Measurements from ENCODE around the gene ACADM. TPM values are rescaled to one million over a fixed set of nuclear protein-coding genes. Genes with fewer than 3 reads are reported as not detected.

ACADM gene
- polyA plus RNA-seq, 1 of the 3 experiments (the other 2 are of a cell fraction) = 18.6 TPM

GRCh38 chr1:75796376-75797272, 72.1 kb downstream of the ACADM start, which contains the start of gene MSH4:
Gene MSH4 (plus strand): TSS chr1:75796882. CDS start chr1:75796986, 104 bp downstream.
- Histone ChIP-seq H4K20me1 (ENCODE audit: insufficient read depth) (peaks cover 38% of the 10 kb centered on the region), H3K9ac (no peak within 1 kb of the TSS), H3K4me1 (ENCODE audit: control insufficient read depth in 1 of 2, insufficient read depth in 2 of 2, low read depth in 1 of 2, low read length in 1 of 2) (peaks cover 0 to 8% of the 10 kb centered on the region in 2 experiments; a peak in 1 of 4 replicates), H3K9me2 (no peaks in the 10 kb centered on the region), H3K9me3 (no peaks in the 10 kb centered on the region), H3K27ac (ENCODE audit: low read depth in 2 of 2, low read length in 1 of 2) (no peak within 1 kb of the TSS), H2AFZ (ENCODE audit: low read depth) (no peak within 1 kb of the TSS), H3K27me3 (ENCODE audit: insufficient read depth) (no peaks in the 10 kb centered on the region), H3K4me2 (no peak within 1 kb of the TSS), H3K4me3 (ENCODE audit: low read depth in 2 of 2, low read length in 1 of 2) (no peak within 1 kb of the TSS), H3F3A (replicated peaks; ENCODE audit: insufficient read depth) (peaks cover 64% of the 10 kb centered on the region), H3K79me2 (ENCODE audit: insufficient read depth) (peaks cover 19% of the 10 kb centered on the region; the same call in 1 of the 2 replicates), H3K36me3 (replicated peaks in 1 of 2; ENCODE audit: control insufficient read depth in 1 of 2, insufficient read depth in 2 of 2, low read length in 1 of 2) (peaks cover 40 to 50% of the 10 kb centered on the region in 2 experiments)
- 97% methylated on average over 26 of the region's 34 CpGs for WGBS (ENCODE audit: low lambda C conversion rate)
- TF ChIP-seq JUND (IDR thresholded peaks at IDR 0.05) (0 out of 2 replicates have a peak, but pooled peaks have one; percentile 2), RFX5 (IDR thresholded peaks at IDR 0.05; ENCODE audit: low read length) (no peak), SIN3A (IDR thresholded peaks at IDR 0.05; ENCODE audit: borderline replicate concordance, low read depth, low read length) (no peak; the same call in 1 of the 2 replicates)
- ChIA-PET POLR2A (interaction anchor here (1.7 kb wide), 1 partner anchor 11 kb away, joined by 8 read pairs; the partner anchor contains the start of gene RABGGTB), CTCF (no interaction called here)
- DNase-seq = peak; percentile 11

GRCh38 chr1:75797273-75797588, 72.7 kb downstream of the ACADM start:
- Histone ChIP-seq H3K4me2 (no peak overlapping the region), H3K4me3 (ENCODE audit: low read depth in 2 of 2, low read length in 1 of 2) (no peak overlapping the region), H3K79me2 (ENCODE audit: insufficient read depth) (peaks cover 14% of the 10 kb centered on the region; the same call in 1 of the 2 replicates), H2AFZ (ENCODE audit: low read depth) (no peak overlapping the region), H3K27me3 (ENCODE audit: insufficient read depth) (no peaks in the 10 kb centered on the region), H3F3A (replicated peaks; ENCODE audit: insufficient read depth) (peaks cover 58% of the 10 kb centered on the region), H3K9ac (no peak overlapping the region), H3K27ac (ENCODE audit: low read depth in 2 of 2, low read length in 1 of 2) (no peak overlapping the region), H4K20me1 (ENCODE audit: insufficient read depth) (peaks cover 32% of the 10 kb centered on the region), H3K36me3 (replicated peaks in 1 of 2; ENCODE audit: control insufficient read depth in 1 of 2, insufficient read depth in 2 of 2, low read length in 1 of 2) (peaks cover 34 to 44% of the 10 kb centered on the region in 2 experiments), H3K9me2 (no peaks in the 10 kb centered on the region), H3K9me3 (no peaks in the 10 kb centered on the region), H3K4me1 (ENCODE audit: control insufficient read depth in 1 of 2, insufficient read depth in 2 of 2, low read depth in 1 of 2, low read length in 1 of 2) (peaks cover 0 to 3% of the 10 kb centered on the region in 2 experiments; a peak in 1 of 4 replicates)
- POLR2A ChIA-PET = no interaction called here
- WGBS (ENCODE audit: low lambda C conversion rate) = 86% methylated on average over 6 of the region's 6 CpGs
- no peak for DNase-seq
- CTCF ChIA-PET = no interaction called here
- TF ChIP-seq EZH2phosphoT487 (IDR thresholded peaks at IDR 0.05; ENCODE audit: borderline replicate concordance, low read depth) (no peak), SIN3A (IDR thresholded peaks at IDR 0.05; ENCODE audit: borderline replicate concordance, low read depth, low read length) (no peak), FOSL2 (IDR thresholded peaks at IDR 0.05; ENCODE audit: borderline replicate concordance, low read depth) (no peak), IRF3 (IDR thresholded peaks at IDR 0.05; ENCODE audit: low read depth, low read length) (no peak), EP300 (IDR thresholded peaks at IDR 0.05; ENCODE audit: borderline replicate concordance in 1 of 2, low read depth in 1 of 2, low read length in 1 of 2) (no peak), GATA2 (CRISPR knock-in tag; IDR thresholded peaks at IDR 0.05) (no peak), NFIC (IDR thresholded peaks at IDR 0.05; ENCODE audit: borderline replicate concordance) (no peak), POLR2AphosphoS5 (IDR thresholded peaks at IDR 0.05; ENCODE audit: low read depth, low read length) (peak; percentile 55)
